ENCODE results near the gene RNGTT. TPM values are rescaled to one million over a fixed set of nuclear protein-coding genes. Genes with fewer than 3 reads are reported as not detected.
"Not testable (repeated sequence)": the region's sequence is repeated elsewhere in the genome, so short reads cannot be mapped to it uniquely, and the experiment has no call there.

RNGTT gene
- total RNA-seq, 2 experiments from 2014 or later = 11.6 to 12.4 TPM

DNA sequence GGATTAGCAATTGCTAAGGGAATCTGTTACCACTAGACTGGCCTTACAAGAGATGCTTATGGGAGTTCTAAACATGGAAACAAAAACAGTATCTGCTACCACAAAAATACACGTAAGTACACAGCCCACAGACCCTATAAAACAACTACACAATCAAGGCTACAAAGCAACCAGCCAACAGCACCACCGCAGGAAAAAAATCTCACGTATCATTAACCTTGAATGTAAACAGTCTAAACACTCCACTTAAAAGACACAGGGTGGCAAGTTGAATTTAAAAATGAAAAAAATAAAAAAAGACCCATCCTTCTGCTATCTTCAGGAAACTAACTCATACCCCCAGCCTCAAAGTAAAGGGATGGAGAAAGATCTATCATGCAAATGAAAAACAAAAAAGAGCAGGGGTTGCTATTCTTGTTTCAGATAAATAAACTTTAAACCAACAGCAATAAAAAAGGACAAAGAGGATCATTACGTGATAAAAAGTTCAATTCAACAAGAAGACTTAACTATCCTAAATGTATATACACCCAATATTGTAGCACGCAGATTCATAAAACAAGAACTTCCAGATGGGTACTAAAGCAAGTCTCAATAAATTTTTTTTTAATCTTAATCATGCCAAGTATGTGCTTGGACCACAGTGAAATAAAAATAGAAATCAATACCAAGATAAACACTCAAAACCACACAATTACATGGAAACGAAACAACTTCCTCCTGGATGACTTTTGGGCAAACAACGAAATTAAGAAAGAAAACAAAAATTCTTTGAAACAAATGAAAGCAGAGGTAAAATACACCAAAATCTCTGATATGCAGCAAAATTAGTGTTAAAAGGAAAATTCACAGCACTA lies 52.3 kb downstream of the RNGTT start:
- Histone ChIP-seq H3K4me3 (ENCODE audit: low read length) (no peak overlapping the region), H3K27ac (ENCODE audit: low read depth in 1 of 2, low read length in 2 of 2) (no peak overlapping the region), H3K9me3 (ENCODE audit: control insufficient read depth in 1 of 2, insufficient read depth in 1 of 2, low read length in 2 of 2) (no peaks in the 10 kb centered on the region), H3K27me3 (ENCODE audit: control insufficient read depth in 1 of 2, insufficient read depth in 2 of 2, low read length in 2 of 2) (no peaks in the 10 kb centered on the region), H3K4me1 (ENCODE audit: insufficient read depth, low read length) (peaks cover 10% of the 10 kb centered on the region), H3K36me3 (ENCODE audit: insufficient read depth, low read length) (no peaks in the 10 kb centered on the region)
- Mint-ChIP-seq H3K4me3 (no peak overlapping the region), H3K27ac (no peak overlapping the region), H3K4me1 (ENCODE audit: low read depth) (peaks cover 76% of the 10 kb centered on the region), H3K27me3 (no peaks in the 10 kb centered on the region), H3K9me3 (peaks cover 6% of the 10 kb centered on the region), H3K36me3 (ENCODE audit: low read depth) (peaks cover 42% of the 10 kb centered on the region)
- ChIA-PET CTCF (no interaction called here), POLR2A (no interaction called here)
- no peak for ATAC-seq (ENCODE audit: poor library complexity)
- TF ChIP-seq, protein P1, sequence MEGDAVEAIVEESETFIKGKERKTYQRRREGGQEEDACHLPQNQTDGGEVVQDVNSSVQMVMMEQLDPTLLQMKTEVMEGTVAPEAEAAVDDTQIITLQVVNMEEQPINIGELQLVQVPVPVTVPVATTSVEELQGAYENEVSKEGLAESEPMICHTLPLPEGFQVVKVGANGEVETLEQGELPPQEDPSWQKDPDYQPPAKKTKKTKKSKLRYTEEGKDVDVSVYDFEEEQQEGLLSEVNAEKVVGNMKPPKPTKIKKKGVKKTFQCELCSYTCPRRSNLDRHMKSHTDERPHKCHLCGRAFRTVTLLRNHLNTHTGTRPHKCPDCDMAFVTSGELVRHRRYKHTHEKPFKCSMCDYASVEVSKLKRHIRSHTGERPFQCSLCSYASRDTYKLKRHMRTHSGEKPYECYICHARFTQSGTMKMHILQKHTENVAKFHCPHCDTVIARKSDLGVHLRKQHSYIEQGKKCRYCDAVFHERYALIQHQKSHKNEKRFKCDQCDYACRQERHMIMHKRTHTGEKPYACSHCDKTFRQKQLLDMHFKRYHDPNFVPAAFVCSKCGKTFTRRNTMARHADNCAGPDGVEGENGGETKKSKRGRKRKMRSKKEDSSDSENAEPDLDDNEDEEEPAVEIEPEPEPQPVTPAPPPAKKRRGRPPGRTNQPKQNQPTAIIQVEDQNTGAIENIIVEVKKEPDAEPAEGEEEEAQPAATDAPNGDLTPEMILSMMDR (IDR thresholded peaks at IDR 0.05) = no peak
- no peak for DNase-seq
- intact Hi-C loops (cut with DNase I, micrococcal nuclease) = no loop called here

DNA sequence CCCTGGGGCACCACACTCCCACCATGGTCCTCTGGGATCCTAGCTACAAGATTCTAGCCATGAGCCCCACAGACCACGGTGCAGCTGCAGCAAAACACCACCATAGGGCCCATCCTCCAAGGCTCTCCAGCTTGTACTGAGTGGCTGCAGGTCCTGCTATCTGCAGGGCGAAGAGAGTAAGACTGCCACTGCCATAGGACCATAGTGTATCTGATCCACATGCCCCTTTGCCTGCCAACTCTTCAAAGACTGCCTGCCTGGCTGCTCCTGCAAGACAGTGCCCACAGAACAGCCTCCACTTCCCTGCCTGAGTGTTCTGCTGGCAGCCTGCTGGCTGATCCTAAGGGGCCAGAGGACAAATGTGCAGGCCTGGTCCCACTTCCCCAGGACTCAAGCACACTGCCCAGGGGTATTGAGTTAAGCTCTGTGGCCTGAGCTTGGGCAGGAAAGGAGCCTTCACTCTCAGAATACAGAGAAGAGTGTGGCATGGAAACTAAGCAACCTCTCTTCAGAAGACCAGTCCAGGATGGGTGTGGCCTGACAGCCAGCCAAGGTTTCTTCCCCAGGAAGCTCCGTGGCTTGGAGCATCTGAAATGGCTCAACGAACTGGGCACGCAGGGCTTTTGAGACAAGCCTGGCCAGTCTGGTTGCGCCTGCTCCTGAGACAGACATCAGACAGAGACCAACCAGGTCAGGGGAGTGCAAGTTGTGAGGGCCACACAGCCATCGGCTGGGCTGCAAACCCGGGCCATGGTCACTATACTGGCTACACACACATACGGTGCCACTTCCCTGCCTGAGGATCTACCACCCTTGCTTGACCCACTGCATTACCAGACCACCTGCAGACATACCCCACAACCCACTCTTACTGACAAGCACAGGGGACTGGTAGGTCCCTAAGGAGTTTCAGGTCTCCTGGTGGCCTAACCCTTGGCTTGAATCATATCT lies 54.5 kb downstream of the RNGTT start:
- H3K4me3 ChIP-seq (ENCODE audit: low read length) = no peak overlapping the region
- no peak overlapping the region for H3K27ac Mint-ChIP-seq
- intact Hi-C loops (cut with DNase I, micrococcal nuclease) = no loop called here
- H3K4me1 Mint-ChIP-seq (ENCODE audit: low read depth) = peaks cover 61% of the 10 kb centered on the region
- H3K9me3 ChIP-seq (ENCODE audit: control insufficient read depth in 1 of 2, insufficient read depth in 1 of 2, low read length in 2 of 2) = no peaks in the 10 kb centered on the region
- TF ChIP-seq, protein P1 (IDR thresholded peaks at IDR 0.05) = no peak
- POLR2A ChIA-PET = no interaction called here
- H3K27me3 Mint-ChIP-seq = no peaks in the 10 kb centered on the region
- no peaks in the 10 kb centered on the region for H3K27me3 ChIP-seq (ENCODE audit: control insufficient read depth in 1 of 2, insufficient read depth in 2 of 2, low read length in 2 of 2)
- ATAC-seq (ENCODE audit: poor library complexity) (no peak), DNase-seq (peak in 1 of 14 experiments; percentile 7)
- no peak overlapping the region for H3K4me3 Mint-ChIP-seq
- CTCF ChIA-PET = no interaction called here
- peaks cover 45% of the 10 kb centered on the region for H3K36me3 Mint-ChIP-seq (ENCODE audit: low read depth)
- peaks cover 16% of the 10 kb centered on the region for H3K36me3 ChIP-seq (ENCODE audit: insufficient read depth, low read length)
- peaks cover 2% of the 10 kb centered on the region for H3K9me3 Mint-ChIP-seq
- no peak overlapping the region for H3K27ac ChIP-seq (ENCODE audit: low read depth in 1 of 2, low read length in 2 of 2)
- H3K4me1 ChIP-seq (ENCODE audit: insufficient read depth, low read length) = peaks cover 10% of the 10 kb centered on the region

DNA sequence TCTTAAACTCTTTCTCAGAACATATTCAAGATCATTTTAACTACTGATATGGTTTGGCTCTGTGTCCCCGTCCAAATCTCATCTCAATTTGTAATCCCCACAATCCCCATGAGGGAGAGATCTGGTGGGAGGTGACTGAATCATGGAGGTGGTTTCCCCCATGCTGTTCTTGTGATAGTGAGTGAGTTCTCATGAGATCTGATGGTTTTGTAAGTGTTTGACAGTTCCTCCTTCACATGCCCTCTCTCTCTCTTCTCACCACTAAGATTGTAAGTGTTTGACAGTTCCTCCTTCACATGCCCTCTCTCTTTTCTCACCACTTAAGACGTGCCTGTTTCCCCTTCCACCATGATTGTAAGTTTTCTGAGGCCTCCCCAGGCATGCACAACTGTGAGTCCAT lies 56.3 kb downstream of the RNGTT start:
- H3K27me3 ChIP-seq (ENCODE audit: control insufficient read depth in 1 of 2, insufficient read depth in 2 of 2, low read length in 2 of 2); H3K9me3 Mint-ChIP-seq; ATAC-seq (ENCODE audit: poor library complexity); H3K27ac Mint-ChIP-seq; H3K27ac ChIP-seq (ENCODE audit: low read depth in 1 of 2, low read length in 2 of 2); H3K9me3 ChIP-seq (ENCODE audit: control insufficient read depth in 1 of 2, insufficient read depth in 1 of 2, low read length in 2 of 2); H3K27me3 Mint-ChIP-seq; H3K4me3 ChIP-seq (ENCODE audit: low read length); POLR2A ChIA-PET; H3K4me3 Mint-ChIP-seq; intact Hi-C loops (cut with DNase I, micrococcal nuclease): not testable (repeated sequence)
- Histone ChIP-seq H3K4me1 (ENCODE audit: insufficient read depth, low read length) (peaks cover 10% of the 10 kb centered on the region), H3K36me3 (ENCODE audit: insufficient read depth, low read length) (peaks cover 26% of the 10 kb centered on the region)
- Mint-ChIP-seq H3K36me3 (ENCODE audit: low read depth) (peaks cover 55% of the 10 kb centered on the region), H3K4me1 (ENCODE audit: low read depth) (peaks cover 44% of the 10 kb centered on the region)
- CTCF ChIA-PET = interaction anchor here (0.6 kb wide), 1 partner anchor 15 kb away, joined by 3 read pairs; no protein-coding TSS in a partner anchor
- peak in 1 of 14 experiments; percentile 6 for DNase-seq

Measured in CD4-positive, alpha-beta T cell (primary cell).